Esophagus (tissue), 2 donors: Measurements from ENCODE around the gene MYH10. TPM values are rescaled to one million over a fixed set of nuclear protein-coding genes. Genes with fewer than 3 reads are reported as not detected.

Experiments
- H3K27ac ChIP-seq, 2 donors: one replicate each; pipeline ENCODE4 v1.5.1; 2013; ENCODE audit warnings: low read depth in 2 of 2, mild to moderate bottlenecking in 2 of 2, inconsistent platforms in 1 of 2, low read length in 1 of 2, moderate library complexity in 1 of 2
- H3K27me3 ChIP-seq, 2 donors: one replicate each; pipeline ENCODE4 v1.6.1; 2013; ENCODE audit warnings: low read length in 2 of 2, control low read depth in 1 of 2, mild to moderate bottlenecking in 1 of 2; ENCODE audit not compliant: insufficient read depth in 2 of 2, control insufficient read depth in 1 of 2
- H3K36me3 ChIP-seq, 2 donors: one replicate each; pipeline ENCODE4 v1.6.1; 2013; ENCODE audit warnings: low read length in 1 of 2; ENCODE audit not compliant: control insufficient read depth in 2 of 2, insufficient read depth in 2 of 2
- H3K4me1 ChIP-seq, 2 donors: one replicate each; pipeline ENCODE4 v1.6.1; 2013; ENCODE audit warnings: low read length in 1 of 2; ENCODE audit not compliant: control insufficient read depth in 2 of 2, insufficient read depth in 2 of 2
- H3K4me3 ChIP-seq, 2 donors: one replicate each; pipeline ENCODE4 v1.5.1; 2013; ENCODE audit warnings: low read length in 2 of 2, mild to moderate bottlenecking in 2 of 2, low read depth in 1 of 2, moderate library complexity in 1 of 2
- H3K9me3 ChIP-seq, 2 donors: one replicate each; pipeline ENCODE4 v1.6.1; 2013; ENCODE audit warnings: mild to moderate bottlenecking in 2 of 2, low read depth in 1 of 2, low read length in 1 of 2, moderate library complexity in 1 of 2; ENCODE audit not compliant: control insufficient read depth in 2 of 2, insufficient read depth in 1 of 2
- WGBS, 2 donors: extraction: QIAGEN DNeasy Blood & Tissue Kit; methylation state at CpG; one replicate each; pipeline ENCODE4 v1.1.7; 2013; 5-methylcytosine and 5-hydroxymethylcytosine counted together
- polyA plus RNA-seq, 2 donors: library from polyadenylated mRNA; stranded (reverse); fragments of 200-250 nt; gene quantifications; one replicate each; pipeline ENCODE4 v1.2.3, GENCODE V29; 2013
- donor health status: healthy with polysubstance abuse.
- donor health status: Bipolar disorder and iron deficiency.

MYH10 gene
- polyA plus RNA-seq, 2 donors = 2.4 to 3.2 TPM

DNA sequence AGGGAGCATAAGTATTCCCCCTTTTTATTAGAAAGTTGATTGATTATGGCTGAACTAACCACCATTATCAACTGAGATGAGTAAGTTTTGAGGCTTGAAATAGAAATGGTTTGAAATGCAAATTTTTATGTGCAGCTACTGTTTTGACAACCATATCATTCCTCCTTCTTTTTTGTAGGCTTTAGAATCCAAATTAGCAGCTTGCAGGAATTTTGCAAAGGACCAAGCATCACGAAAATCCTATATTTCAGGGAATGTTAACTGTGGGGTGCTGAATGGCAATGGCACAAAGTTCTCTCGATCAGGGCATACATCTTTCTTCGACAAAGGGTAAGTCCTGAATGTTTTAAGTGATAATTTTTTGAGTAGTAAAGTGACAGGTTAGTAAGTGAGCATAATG, 170.7 kb downstream of the MYH10 start:
- H3K27me3 ChIP-seq = no peaks in the 10 kb centered on the region
- 93 to 98% methylated on average over 3 of the region's 3 CpGs for WGBS, 2 donors
- no peak overlapping the region for H3K27ac ChIP-seq
- H3K4me1 ChIP-seq = peaks cover 1 to 6% of the 10 kb centered on the region in 2 donors
- no peak overlapping the region for H3K4me3 ChIP-seq
- H3K9me3 ChIP-seq = no peaks in the 10 kb centered on the region
- peaks cover 17 to 30% of the 10 kb centered on the region in 2 donors for H3K36me3 ChIP-seq

DNA sequence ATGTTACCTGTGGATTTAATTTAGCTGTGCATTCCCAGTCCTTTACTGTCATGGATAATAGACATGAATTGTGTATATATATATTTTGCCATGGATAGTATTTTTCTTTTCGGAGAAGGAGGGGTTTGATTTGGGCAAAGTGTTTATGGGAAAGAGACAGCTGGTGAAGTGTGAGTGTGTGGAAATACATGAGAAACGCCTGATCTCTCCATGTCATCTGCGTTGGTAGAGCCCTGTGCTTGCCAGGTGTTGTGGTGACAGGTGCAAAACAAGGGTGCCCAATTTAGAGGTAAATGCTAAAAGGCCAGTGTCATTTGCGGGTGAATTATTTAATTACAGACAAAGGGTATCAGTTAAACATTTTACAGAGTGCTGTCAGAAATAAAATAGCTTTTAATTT, 171.4 kb downstream of the MYH10 start:
- peaks cover 16 to 30% of the 10 kb centered on the region in 2 donors for H3K36me3 ChIP-seq
- H3K4me1 ChIP-seq = peaks cover 0 to 3% of the 10 kb centered on the region in 2 donors
- 83 to 91% methylated on average over 4 of the region's 4 CpGs for WGBS, 2 donors
- no peaks in the 10 kb centered on the region for H3K9me3 ChIP-seq
- no peaks in the 10 kb centered on the region for H3K27me3 ChIP-seq
- H3K4me3 ChIP-seq = no peak overlapping the region
- H3K27ac ChIP-seq = no peak overlapping the region

DNA sequence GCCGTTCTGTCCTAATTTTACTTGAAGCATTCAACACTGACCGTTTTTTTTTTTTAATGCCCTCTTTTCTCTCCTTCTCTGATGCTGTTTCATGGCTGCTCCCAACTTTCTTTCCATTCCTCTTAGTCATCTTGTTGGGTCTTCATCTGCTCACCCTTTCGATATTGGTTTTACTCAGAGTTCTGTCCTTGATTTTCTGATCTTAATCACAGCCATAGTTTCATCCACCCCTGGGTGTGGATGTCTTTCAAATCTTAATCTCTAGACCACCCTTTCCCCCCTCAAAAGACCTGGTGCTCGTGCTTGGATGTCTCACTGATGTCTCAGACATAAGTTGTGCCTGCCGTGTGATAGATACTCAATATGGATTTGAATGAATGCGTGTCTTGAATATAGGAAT, 172.4 kb downstream of the MYH10 start:
- 91 to 92% methylated on average over 6 of the region's 6 CpGs for WGBS, 2 donors
- Histone ChIP-seq H3K4me1 (peaks cover 0 to 3% of the 10 kb centered on the region in 2 donors), H3K27ac (no peak overlapping the region), H3K36me3 (peaks cover 11 to 28% of the 10 kb centered on the region in 2 donors), H3K9me3 (no peaks in the 10 kb centered on the region), H3K27me3 (no peaks in the 10 kb centered on the region), H3K4me3 (no peak overlapping the region)

DNA sequence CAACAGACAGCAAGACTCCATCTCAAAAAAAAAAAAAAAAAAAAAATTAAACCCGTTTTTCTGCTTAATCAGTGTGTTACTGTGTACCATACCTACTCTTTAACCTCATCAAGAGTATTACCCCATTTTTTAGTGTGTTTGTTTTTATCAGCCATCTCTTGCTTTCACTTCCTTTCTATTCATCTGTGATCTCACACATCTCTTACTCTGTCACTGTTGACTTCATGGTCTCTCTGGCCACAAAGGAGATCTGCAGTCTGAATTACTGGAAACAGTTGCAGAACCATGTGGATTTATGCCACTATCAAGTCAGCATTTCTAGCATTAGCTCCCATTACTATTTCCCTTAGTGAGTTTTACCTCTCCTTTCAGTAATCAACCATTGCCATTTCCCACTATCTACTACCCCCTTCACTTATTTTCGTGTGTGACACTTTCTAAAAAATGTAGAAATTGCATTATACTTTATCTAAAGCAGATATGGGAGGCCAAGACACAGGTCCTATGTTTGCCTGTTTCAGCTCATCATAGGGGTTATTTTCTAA, 174.8 kb downstream of the MYH10 start:
- Histone ChIP-seq H3K27ac (no peak overlapping the region), H3K4me3 (no peak overlapping the region), H3K9me3 (no peaks in the 10 kb centered on the region), H3K36me3 (peaks cover 7 to 16% of the 10 kb centered on the region in 2 donors), H3K27me3 (no peaks in the 10 kb centered on the region), H3K4me1 (no peaks in the 10 kb centered on the region)
- 65 to 77% methylated on average over 2 of the region's 2 CpGs for WGBS, 2 donors

DNA sequence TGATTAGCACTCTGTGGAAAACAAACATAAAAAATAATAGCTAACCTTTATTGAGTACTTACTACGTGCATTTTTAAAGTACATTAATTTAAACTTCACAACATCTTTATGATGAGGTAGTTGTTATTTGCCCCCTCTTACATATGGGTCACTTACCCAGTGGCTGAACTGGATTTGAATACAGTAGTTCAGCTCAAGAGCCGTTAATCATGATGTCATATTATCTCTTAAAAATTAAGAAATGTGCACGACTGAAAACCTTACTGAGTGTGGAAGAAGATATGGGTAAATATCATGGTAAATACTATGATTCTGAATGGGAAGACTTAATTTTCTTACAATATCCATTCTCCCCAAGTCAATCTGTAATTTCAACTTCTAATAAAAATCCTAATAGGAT, 177.2 kb downstream of the MYH10 start:
- H3K27ac ChIP-seq = no peak overlapping the region
- no peaks in the 10 kb centered on the region for H3K4me1 ChIP-seq
- H3K27me3 ChIP-seq = no peaks in the 10 kb centered on the region
- H3K36me3 ChIP-seq = peaks cover 5 to 18% of the 10 kb centered on the region in 2 donors
- no peaks in the 10 kb centered on the region for H3K9me3 ChIP-seq
- WGBS, 2 donors = 84 to 86% methylated on average over 3 of the region's 3 CpGs
- no peak overlapping the region for H3K4me3 ChIP-seq

DNA sequence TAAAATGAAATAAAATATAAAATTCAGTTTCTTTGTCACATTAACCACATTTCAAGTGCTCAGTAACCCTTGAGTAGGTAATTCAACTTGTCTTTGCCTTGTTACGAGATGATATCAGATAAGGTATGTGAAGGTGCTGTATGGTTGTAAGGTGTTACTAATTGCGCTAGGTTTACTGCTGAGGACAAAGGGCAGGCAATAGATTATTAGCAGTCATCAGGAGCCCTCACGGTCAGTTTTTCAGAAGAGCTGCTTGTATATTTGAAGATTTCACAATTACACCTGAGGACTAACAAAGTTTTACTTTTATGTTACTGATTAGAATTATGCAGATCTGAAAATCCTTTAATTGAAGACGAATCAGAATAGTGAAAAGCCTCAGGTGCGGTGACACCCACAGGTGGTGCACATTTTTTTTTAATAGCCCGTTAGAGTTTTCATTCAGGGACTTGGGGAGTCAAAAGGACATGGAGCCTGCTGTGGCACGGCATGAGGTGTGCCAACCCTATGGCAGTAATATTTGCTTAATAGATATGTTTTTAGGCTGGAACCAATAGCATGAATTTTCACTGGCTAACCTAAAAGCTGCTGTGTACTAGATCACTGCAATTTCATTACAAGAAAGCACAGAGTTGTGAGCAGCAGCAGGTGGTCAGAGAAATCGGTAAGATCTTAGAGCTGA, 178.5 kb downstream of the MYH10 start:
- H3K36me3 ChIP-seq = peaks cover 5 to 14% of the 10 kb centered on the region in 2 donors
- H3K27ac ChIP-seq = no peak overlapping the region
- H3K9me3 ChIP-seq = no peaks in the 10 kb centered on the region
- H3K27me3 ChIP-seq = no peaks in the 10 kb centered on the region
- WGBS, 2 donors = 83 to 95% methylated on average over 8 of the region's 8 CpGs
- H3K4me3 ChIP-seq = no peak overlapping the region
- H3K4me1 ChIP-seq = no peaks in the 10 kb centered on the region

DNA sequence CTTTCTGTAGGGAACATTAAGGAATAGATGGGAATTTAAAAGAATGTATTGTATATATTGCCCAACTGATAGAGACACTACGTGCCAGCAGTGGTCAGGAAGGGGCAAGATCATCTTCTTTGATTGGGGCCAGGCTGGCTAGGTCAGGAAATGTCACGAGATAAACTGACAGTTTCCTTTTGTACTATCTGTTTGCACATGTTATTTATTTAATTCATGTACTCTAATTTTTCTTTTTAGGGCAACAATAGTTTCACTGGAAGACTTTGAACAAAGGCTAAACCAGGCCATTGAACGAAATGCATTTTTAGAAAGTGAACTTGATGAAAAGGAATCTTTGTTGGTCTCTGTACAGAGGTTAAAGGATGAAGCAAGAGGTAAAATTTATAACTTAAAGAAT, 182.2 kb downstream of the MYH10 start:
- H3K27me3 ChIP-seq = no peaks in the 10 kb centered on the region
- H3K4me1 ChIP-seq = no peaks in the 10 kb centered on the region
- H3K4me3 ChIP-seq = no peak overlapping the region
- peaks cover 9 to 13% of the 10 kb centered on the region in 2 donors for H3K36me3 ChIP-seq
- H3K27ac ChIP-seq = no peak overlapping the region
- no peaks in the 10 kb centered on the region for H3K9me3 ChIP-seq
- 68 to 73% methylated on average over 3 of the region's 3 CpGs for WGBS, 2 donors

DNA sequence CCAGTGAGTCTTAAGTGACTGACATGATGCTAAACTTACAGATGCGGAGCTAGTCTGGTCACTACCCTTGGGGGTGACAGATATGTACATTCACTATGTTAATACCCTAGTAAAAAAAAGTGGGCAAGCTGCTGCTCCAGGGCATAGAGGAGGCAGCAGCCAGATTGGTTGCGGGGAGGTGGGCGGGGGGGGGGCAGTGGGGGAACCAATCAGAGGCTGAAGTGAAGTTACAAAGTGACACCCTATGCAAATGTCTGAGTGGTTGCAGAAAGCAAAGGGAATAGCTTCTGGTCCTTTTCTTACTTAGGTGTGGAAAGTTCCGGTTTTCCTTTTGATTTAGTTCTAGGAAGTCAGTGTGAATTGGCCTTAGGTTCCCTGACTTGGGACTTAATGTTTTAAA, 182.7 kb downstream of the MYH10 start:
- peaks cover 11 to 13% of the 10 kb centered on the region in 2 donors for H3K36me3 ChIP-seq
- H3K4me3 ChIP-seq = no peak overlapping the region
- no peaks in the 10 kb centered on the region for H3K4me1 ChIP-seq
- 84 to 87% methylated on average over 4 of the region's 4 CpGs for WGBS, 2 donors
- no peaks in the 10 kb centered on the region for H3K27me3 ChIP-seq
- no peak overlapping the region for H3K27ac ChIP-seq
- no peaks in the 10 kb centered on the region for H3K9me3 ChIP-seq

DNA sequence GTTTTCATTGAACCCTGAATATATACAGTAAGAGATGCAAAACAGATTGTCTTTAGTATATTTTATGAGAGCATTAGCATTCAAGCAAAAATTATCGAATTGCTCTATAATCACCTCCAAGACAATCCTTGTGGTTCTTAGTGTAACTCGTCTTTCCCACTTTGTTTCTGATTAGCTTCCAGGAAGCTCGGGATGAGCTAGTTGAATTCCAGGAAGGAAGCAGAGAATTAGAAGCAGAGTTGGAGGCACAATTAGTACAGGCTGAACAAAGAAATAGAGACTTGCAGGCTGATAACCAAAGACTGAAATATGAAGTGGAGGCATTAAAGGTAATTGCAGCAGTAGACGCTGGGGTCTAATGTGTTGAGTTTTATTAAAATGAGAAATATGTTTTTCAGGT, 185.0 kb downstream of the MYH10 start:
- H3K4me3 ChIP-seq = no peak overlapping the region
- WGBS, 2 donors = 77% methylated on average over 4 of the region's 4 CpGs
- H3K27me3 ChIP-seq = no peaks in the 10 kb centered on the region
- H3K4me1 ChIP-seq = no peaks in the 10 kb centered on the region
- peaks cover 8 to 11% of the 10 kb centered on the region in 2 donors for H3K36me3 ChIP-seq
- no peak overlapping the region for H3K27ac ChIP-seq
- H3K9me3 ChIP-seq = no peaks in the 10 kb centered on the region

DNA sequence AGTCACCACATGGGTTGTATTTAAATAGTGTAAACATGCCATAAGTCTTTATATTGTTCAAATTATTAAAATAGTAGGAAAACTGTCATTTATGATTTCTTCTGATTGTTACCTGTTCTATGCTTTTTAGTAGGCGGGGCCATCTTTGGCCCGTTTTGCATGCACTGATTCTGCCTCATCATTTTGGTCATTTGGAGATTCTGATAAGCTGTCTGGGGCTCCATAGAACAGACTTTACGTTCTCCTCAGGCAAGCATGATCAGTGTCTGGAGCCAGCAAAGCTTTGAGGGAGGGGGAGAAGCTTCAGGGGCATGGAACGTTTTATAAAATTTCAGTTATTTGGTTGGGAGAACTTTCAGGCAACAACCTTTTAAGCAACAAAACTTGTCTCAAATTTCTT, 186.0 kb downstream of the MYH10 start:
- 77 to 79% methylated on average over 4 of the region's 4 CpGs for WGBS, 2 donors
- no peaks in the 10 kb centered on the region for H3K9me3 ChIP-seq

More for the DNA sequence above, 186.0 kb downstream of the MYH10 start:
- H3K27me3 ChIP-seq = no peaks in the 10 kb centered on the region
- H3K4me3 ChIP-seq = no peak overlapping the region
- peaks cover 8 to 9% of the 10 kb centered on the region in 2 donors for H3K36me3 ChIP-seq
- peak overlapping the region in 1 of 2 donors; percentile 3 for H3K27ac ChIP-seq
- no peaks in the 10 kb centered on the region for H3K4me1 ChIP-seq
